ENCODE measurements around the gene CACFD1.
A peak's percentile ranks its signal among the peaks of the same experiment; 100 is the strongest.
"Not testable (repeated sequence)": the region's sequence is repeated elsewhere in the genome, so short reads cannot be mapped to it uniquely, and the experiment has no call there.

CACFD1 gene

GRCh38 chr9:133448487-133448972, 11.2 kb upstream of the CACFD1 start:
- Histone ChIP-seq H3K18ac (ENCODE audit: low read length) (no peak overlapping the region), H3K4ac (ENCODE audit: low read depth, low read length) (no peak overlapping the region), H2BK120ac (ENCODE audit: insufficient read depth, low read length, poor library complexity) (no peak overlapping the region), H3K27me3 (ENCODE audit: insufficient read depth, low read length) (no peaks in the 10 kb centered on the region), H2BK5ac (ENCODE audit: low read depth, low read length, poor library complexity) (no peak overlapping the region), H3K79me1 (ENCODE audit: low read length) (no peaks in the 10 kb centered on the region), H3K36me3 (ENCODE audit: control insufficient read depth in 1 of 2, insufficient read depth in 2 of 2, low read length in 2 of 2) (no peaks in the 10 kb centered on the region), H3K79me2 (ENCODE audit: control insufficient read depth, insufficient read depth, low read length, poor library complexity) (no peaks in the 10 kb centered on the region), H4K12ac (ENCODE audit: low read depth, low read length) (no peak overlapping the region), H4K8ac (ENCODE audit: low read depth, low read length) (no peak overlapping the region), H2AK5ac (ENCODE audit: low read length) (no peak overlapping the region), H4K91ac (ENCODE audit: low read depth, low read length) (no peak overlapping the region), H3K23ac (ENCODE audit: low read length) (no peak overlapping the region), H3K27ac (ENCODE audit: low read depth, low read length) (no peak overlapping the region), H3K9me3 (ENCODE audit: insufficient read depth, low read depth, low read length) (no peaks in the 10 kb centered on the region), H2AFZ (ENCODE audit: insufficient read depth, low read length, poor library complexity) (no peak overlapping the region), H3K9ac (ENCODE audit: low read length) (no peak overlapping the region), H3K4me1 (ENCODE audit: control insufficient read depth in 1 of 2, insufficient read depth in 2 of 2, low read length in 2 of 2) (no peaks in the 10 kb centered on the region), H3K4me2 (ENCODE audit: low read length) (no peak overlapping the region), H3K14ac (ENCODE audit: low read length) (no peak overlapping the region), H2BK12ac (ENCODE audit: low read length) (no peak overlapping the region), H3K4me3 (ENCODE audit: low read depth, low read length) (no peak overlapping the region)
- DNase-seq: no peak
- no CpG with 5 or more reads among the region's 13 CpGs for WGBS (ENCODE audit: extremely low coverage, insufficient coverage, insufficient read length)

- Histone ChIP-seq H4K8ac (ENCODE audit: low read depth, low read length) (no peak overlapping the region), H3K4me2 (ENCODE audit: low read length) (no peak overlapping the region), H2AFZ (ENCODE audit: insufficient read depth, low read length, poor library complexity) (no peak overlapping the region), H3K79me2 (ENCODE audit: control insufficient read depth, insufficient read depth, low read length, poor library complexity) (no peaks in the 10 kb centered on the region), H4K12ac (ENCODE audit: low read depth, low read length) (no peak overlapping the region), H3K27ac (ENCODE audit: low read depth, low read length) (no peak overlapping the region), H3K9ac (ENCODE audit: low read length) (no peak overlapping the region), H2BK120ac (ENCODE audit: insufficient read depth, low read length, poor library complexity) (no peak overlapping the region), H2AK5ac (ENCODE audit: low read length) (no peak overlapping the region), H3K27me3 (ENCODE audit: insufficient read depth, low read length) (no peaks in the 10 kb centered on the region), H3K4ac (ENCODE audit: low read depth, low read length) (no peak overlapping the region), H3K9me3 (ENCODE audit: insufficient read depth, low read depth, low read length) (no peaks in the 10 kb centered on the region), H3K14ac (ENCODE audit: low read length) (no peak overlapping the region), H3K4me3 (ENCODE audit: low read depth, low read length) (peak overlapping the region; percentile 18), H3K79me1 (ENCODE audit: low read length) (no peaks in the 10 kb centered on the region), H3K23ac (ENCODE audit: low read length) (no peak overlapping the region), H3K18ac (ENCODE audit: low read length) (no peak overlapping the region), H4K91ac (ENCODE audit: low read depth, low read length) (no peak overlapping the region), H2BK5ac (ENCODE audit: low read depth, low read length, poor library complexity) (no peak overlapping the region), H2BK12ac (ENCODE audit: low read length) (no peak overlapping the region), H3K4me1 (ENCODE audit: control insufficient read depth in 1 of 2, insufficient read depth in 2 of 2, low read length in 2 of 2) (no peaks in the 10 kb centered on the region), H3K36me3 (ENCODE audit: control insufficient read depth in 1 of 2, insufficient read depth in 2 of 2, low read length in 2 of 2) (no peaks in the 10 kb centered on the region)
- no peak for DNase-seq
- no CpG with 5 or more reads among the region's 12 CpGs for WGBS (ENCODE audit: extremely low coverage, insufficient coverage, insufficient read length)
Measured at GRCh38 chr9:133449760-133450159, 10.0 kb upstream of the CACFD1 start.

GRCh38 chr9:133451865-133452264, 7.9 kb upstream of the CACFD1 start:
- H2BK5ac ChIP-seq (ENCODE audit: low read depth, low read length, poor library complexity); H4K8ac ChIP-seq (ENCODE audit: low read depth, low read length); H3K79me1 ChIP-seq (ENCODE audit: low read length); H3K4me2 ChIP-seq (ENCODE audit: low read length); H3K36me3 ChIP-seq (ENCODE audit: control insufficient read depth in 1 of 2, insufficient read depth in 2 of 2, low read length in 2 of 2); H3K23ac ChIP-seq (ENCODE audit: low read length); H3K4ac ChIP-seq (ENCODE audit: low read depth, low read length); H2AFZ ChIP-seq (ENCODE audit: insufficient read depth, low read length, poor library complexity); DNase-seq; H3K9me3 ChIP-seq (ENCODE audit: insufficient read depth, low read depth, low read length); H3K18ac ChIP-seq (ENCODE audit: low read length); H3K4me1 ChIP-seq (ENCODE audit: control insufficient read depth in 1 of 2, insufficient read depth in 2 of 2, low read length in 2 of 2); H3K79me2 ChIP-seq (ENCODE audit: control insufficient read depth, insufficient read depth, low read length, poor library complexity); H2AK5ac ChIP-seq (ENCODE audit: low read length); H3K14ac ChIP-seq (ENCODE audit: low read length); H2BK12ac ChIP-seq (ENCODE audit: low read length); H3K27ac ChIP-seq (ENCODE audit: low read depth, low read length); H3K27me3 ChIP-seq (ENCODE audit: insufficient read depth, low read length); H4K91ac ChIP-seq (ENCODE audit: low read depth, low read length); H3K4me3 ChIP-seq (ENCODE audit: low read depth, low read length); H4K12ac ChIP-seq (ENCODE audit: low read depth, low read length); H3K9ac ChIP-seq (ENCODE audit: low read length); H2BK120ac ChIP-seq (ENCODE audit: insufficient read depth, low read length, poor library complexity): not testable (repeated sequence)
- no CpG with 5 or more reads among the region's 5 CpGs for WGBS (ENCODE audit: extremely low coverage, insufficient coverage, insufficient read length)

- no peaks in the 10 kb centered on the region for H3K9me3 ChIP-seq (ENCODE audit: insufficient read depth, low read depth, low read length)
- no peak overlapping the region for H2BK5ac ChIP-seq (ENCODE audit: low read depth, low read length, poor library complexity)
- no peak overlapping the region for H3K4me2 ChIP-seq (ENCODE audit: low read length)
- H3K23ac ChIP-seq (ENCODE audit: low read length): no peak overlapping the region
- no peak overlapping the region for H3K4me3 ChIP-seq (ENCODE audit: low read depth, low read length)
- H3K36me3 ChIP-seq (ENCODE audit: control insufficient read depth in 1 of 2, insufficient read depth in 2 of 2, low read length in 2 of 2): no peaks in the 10 kb centered on the region
- H3K4me1 ChIP-seq (ENCODE audit: control insufficient read depth in 1 of 2, insufficient read depth in 2 of 2, low read length in 2 of 2): no peaks in the 10 kb centered on the region
- no peak overlapping the region for H3K4ac ChIP-seq (ENCODE audit: low read depth, low read length)
- no peak overlapping the region for H2BK120ac ChIP-seq (ENCODE audit: insufficient read depth, low read length, poor library complexity)
- no peak overlapping the region for H2BK12ac ChIP-seq (ENCODE audit: low read length)
- no peak overlapping the region for H2AFZ ChIP-seq (ENCODE audit: insufficient read depth, low read length, poor library complexity)
- H4K12ac ChIP-seq (ENCODE audit: low read depth, low read length): no peak overlapping the region
- no peak overlapping the region for H2AK5ac ChIP-seq (ENCODE audit: low read length)
- H3K79me1 ChIP-seq (ENCODE audit: low read length): no peaks in the 10 kb centered on the region
- H3K18ac ChIP-seq (ENCODE audit: low read length): no peak overlapping the region
- H3K79me2 ChIP-seq (ENCODE audit: control insufficient read depth, insufficient read depth, low read length, poor library complexity): no peaks in the 10 kb centered on the region
- WGBS (ENCODE audit: extremely low coverage, insufficient coverage, insufficient read length): no CpG with 5 or more reads among the region's 7 CpGs
- no peak overlapping the region for H3K14ac ChIP-seq (ENCODE audit: low read length)
- H3K9ac ChIP-seq (ENCODE audit: low read length): no peak overlapping the region
- no peak overlapping the region for H4K8ac ChIP-seq (ENCODE audit: low read depth, low read length)
- no peak overlapping the region for H4K91ac ChIP-seq (ENCODE audit: low read depth, low read length)
- DNase-seq: no peak
- H3K27ac ChIP-seq (ENCODE audit: low read depth, low read length): no peak overlapping the region
- H3K27me3 ChIP-seq (ENCODE audit: insufficient read depth, low read length): no peaks in the 10 kb centered on the region
Measured at GRCh38 chr9:133452562-133452961, 7.2 kb upstream of the CACFD1 start.
